Measurements from ENCODE around the gene PTGER4.
"Not testable (repeated sequence)": the region's sequence is repeated elsewhere in the genome, so short reads cannot be mapped to it uniquely, and the experiment has no call there.

The PTGER4 gene

DNA sequence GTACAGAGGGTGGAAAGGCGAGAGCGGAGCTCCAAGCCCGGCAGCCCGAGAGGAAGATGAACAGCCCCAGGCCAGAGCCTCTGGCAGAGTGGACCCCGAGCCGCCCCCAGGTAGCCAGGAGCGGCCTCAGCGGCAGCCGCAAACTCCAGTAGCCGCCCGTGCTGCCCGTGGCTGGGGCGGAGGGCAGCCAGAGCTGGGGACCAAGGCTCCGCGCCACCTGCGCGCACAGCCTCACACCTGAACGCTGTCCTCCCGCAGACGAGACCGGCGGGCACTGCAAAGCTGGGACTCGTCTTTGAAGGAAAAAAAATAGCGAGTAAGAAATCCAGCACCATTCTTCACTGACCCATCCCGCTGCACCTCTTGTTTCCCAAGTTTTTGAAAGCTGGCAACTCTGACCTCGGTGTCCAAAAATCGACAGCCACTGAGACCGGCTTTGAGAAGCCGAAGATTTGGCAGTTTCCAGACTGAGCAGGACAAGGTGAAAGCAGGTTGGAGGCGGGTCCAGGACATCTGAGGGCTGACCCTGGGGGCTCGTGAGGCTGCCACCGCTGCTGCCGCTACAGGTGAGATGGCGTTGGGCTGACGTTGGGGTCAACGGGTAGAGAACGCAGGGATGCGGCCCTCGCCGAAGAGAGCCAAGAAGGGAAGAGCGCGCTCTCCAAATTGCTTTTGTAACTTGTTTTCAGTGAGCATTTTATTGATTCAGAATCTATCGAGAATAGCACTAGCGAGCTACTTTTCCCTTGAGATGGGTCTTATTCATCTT is at the start of gene PTGER4:
TSS of gene PTGER4 (plus strand) at position 3 of the 769 bp plus-strand sequence. CDS start 1,079 bp downstream, outside the sequence.
- no peak for DNase-seq

DNA sequence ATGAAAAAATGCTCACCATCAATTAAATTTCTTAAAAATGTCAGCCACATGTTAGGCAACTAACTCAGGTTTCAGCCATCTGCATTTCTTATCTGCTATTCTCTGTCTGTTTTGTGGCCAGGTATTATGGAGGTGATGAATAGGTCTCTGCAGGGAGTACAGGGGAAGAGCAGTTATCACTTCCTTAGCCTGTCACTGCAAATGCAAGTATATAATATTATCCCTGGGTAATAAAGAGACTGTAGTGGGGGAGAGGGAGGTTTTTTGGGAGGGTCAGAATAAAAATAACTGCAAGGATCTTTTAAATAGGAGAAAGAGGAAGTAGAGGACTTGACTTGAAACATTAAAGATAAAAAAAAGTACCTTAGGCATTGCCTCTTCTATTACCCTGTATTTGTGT is 49.6 kb upstream of the PTGER4 start:
- intact Hi-C loops (cut with DNase I): no loop called here
- DNase-seq: no peak

More for the DNA sequence above, at the start of gene PTGER4:
- intact Hi-C loops (cut with DNase I): loop anchor here (5.0 kb wide), 1 partner anchor 1093 kb away; no protein-coding TSS in a partner anchor

DNA sequence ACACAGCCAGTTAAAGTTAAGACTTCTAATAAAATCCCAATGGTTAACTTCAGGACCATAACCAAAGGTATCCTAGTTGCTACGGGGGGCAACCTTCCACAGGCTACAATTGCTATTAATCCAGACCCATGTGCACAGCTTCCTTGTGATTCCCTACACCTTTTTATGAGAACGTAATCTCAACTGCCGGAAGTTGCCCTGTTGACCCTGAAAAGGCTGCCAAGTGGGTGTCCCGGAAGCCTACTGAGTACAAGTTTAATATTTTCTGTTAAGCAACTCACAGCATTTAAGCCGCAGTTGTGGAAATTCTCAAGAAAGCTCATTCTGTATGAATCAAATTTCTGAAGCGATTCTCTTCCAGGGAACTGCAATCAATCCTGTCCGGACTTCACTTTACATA is 48.5 kb upstream of the PTGER4 start:
- no peak for DNase-seq
- intact Hi-C loops (cut with DNase I): no loop called here

DNA sequence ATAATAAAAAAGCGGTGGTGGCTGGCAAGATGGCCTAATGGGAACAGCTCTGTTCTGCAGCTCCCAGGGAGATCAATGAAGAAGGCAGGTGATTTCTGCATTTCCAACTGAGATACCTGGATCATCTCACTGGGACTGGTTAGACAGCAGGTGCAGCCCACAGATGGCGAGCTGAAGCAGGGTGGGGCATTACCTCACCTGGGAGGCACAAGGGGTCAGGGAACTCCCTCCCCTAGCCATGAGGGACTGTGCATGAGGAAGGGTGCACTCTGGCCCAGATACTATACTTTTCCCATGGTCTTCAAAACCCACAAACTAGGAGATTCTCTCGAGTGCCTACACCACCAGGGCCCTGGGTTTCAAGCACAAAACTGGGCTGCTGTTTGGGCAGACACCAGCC is 45.6 kb upstream of the PTGER4 start:
- DNase-seq: no peak
- intact Hi-C loops (cut with DNase I): no loop called here

DNA sequence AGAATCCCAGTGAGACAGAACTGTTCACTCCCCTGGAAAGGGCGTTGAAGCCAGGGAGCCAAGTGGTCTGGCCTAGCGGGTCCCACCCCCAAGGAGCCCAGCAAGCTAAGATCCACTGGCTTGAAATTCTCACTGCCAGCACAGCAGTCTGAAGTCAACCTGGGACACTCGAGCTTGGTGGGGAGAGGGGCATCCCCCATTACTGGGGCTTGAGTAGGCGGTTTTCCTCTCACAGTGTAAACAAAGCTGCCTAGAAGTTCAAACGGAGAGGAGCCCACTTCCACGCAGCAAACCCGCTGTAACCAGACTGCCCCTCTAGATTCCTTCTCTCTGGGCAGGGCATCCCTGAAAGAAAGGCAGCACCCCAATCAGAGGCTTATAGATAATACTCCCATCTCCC is 45.1 kb upstream of the PTGER4 start:
- DNase-seq: no peak
- intact Hi-C loops (cut with DNase I): no loop called here

DNA sequence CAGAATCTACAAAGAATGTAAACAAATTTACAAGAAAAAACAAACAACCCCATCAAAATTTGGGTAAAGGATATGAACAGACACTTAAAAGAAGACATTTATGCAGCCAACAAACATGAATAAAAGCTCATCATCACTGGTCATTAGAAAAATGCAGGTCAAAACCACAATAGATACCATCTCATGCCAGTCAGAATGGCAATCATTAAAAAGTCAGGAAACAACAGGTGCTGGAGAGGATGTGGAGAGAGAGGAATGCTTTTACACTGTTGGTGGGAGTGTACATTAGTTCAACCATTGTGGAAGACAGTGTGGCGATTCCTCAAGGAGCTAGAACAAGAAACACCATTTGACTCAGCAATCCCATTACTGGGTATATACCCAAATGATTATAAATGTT is 40.2 kb upstream of the PTGER4 start:
- intact Hi-C loops (cut with DNase I); DNase-seq: not testable (repeated sequence)

DNA sequence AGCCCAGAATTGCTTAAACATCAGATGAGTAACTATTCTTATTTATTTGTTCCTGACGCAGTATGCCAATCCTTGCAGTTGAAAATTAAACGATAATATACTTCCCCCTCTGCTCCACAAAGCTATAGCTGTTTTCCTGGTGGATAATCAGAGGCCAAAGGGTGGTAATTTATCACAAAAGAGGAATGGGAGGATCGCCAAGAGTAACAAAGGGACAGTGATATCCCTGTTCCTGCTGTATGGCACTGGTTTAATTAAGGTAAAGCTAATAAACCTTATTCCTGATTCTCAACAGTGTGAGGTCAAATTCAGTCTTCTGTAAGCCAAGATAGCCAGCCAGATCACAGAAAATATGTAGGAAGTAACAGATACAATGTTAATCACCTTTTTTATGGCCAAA is 33.4 kb upstream of the PTGER4 start:
- DNase-seq: no peak
- intact Hi-C loops (cut with DNase I): no loop called here

DNA sequence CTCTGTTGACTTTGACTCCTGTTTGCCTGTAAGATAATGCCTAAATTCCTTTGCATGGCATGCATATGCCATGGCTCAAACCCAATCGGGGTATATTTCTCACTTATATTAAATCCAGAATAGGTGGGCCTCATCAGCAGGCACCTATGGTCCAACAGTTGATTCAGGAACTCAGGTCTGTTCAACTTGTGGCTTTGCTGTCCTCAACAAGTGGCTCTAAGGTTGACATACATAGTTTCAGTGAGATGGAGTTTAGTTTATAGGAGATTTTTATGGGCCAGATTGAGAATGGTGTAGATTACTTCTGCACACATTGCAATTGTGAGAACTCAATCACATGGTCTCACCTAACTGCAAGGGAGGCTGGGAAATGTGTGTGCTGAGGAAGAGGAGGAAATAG is 31.6 kb upstream of the PTGER4 start:
- DNase-seq: no peak
- intact Hi-C loops (cut with DNase I): no loop called here

DNA sequence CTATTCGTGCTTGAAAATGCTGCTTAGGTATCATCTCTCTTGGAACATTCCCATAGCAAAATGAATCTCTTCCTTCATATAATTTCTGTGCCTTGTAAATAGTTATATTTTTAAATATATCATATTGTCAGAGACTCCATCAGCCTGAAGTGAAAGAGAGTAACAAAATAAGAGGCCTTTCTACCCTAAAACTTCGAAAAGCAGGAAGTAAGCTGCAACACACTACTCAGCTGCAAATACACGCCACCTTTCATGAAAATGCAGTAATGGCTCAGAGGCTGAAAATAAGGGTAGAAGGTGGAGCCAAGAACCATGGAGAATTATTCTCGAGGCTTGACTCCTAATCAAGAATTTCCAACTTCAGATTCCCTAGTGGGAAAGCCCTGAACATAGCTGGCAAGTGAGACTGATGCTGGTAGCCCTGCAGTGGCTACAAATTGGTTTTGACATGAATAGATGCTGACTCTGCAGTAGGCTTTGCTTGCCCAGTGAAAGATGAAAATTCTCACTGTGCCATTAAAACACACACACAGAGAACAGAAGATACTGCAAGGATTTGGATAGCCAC is 30.2 kb upstream of the PTGER4 start:
- no peak for DNase-seq

DNA sequence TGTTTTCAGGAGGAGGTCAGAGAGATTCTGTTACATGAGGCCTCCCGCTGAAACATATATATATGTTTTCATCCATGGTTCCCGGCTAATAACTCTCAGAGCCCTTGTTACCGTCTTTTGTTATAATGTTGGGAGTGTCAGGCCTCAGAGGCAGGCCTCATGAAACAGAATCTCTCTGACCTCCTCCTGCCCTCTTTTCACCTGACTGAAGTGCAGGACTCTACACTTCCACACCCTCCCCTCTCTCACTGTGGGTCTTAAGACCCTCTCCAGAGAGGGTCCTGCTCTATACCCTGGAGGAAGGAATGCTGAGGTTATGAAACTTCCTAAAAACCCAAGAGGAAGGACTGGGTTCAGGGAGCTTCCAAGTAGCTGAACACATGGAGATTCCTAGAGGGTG is 28.5 kb upstream of the PTGER4 start:
- intact Hi-C loops (cut with DNase I): no loop called here
- DNase-seq: no peak

More for the DNA sequence above, 30.2 kb upstream of the PTGER4 start:
- intact Hi-C loops (cut with DNase I): no loop called here

DNA sequence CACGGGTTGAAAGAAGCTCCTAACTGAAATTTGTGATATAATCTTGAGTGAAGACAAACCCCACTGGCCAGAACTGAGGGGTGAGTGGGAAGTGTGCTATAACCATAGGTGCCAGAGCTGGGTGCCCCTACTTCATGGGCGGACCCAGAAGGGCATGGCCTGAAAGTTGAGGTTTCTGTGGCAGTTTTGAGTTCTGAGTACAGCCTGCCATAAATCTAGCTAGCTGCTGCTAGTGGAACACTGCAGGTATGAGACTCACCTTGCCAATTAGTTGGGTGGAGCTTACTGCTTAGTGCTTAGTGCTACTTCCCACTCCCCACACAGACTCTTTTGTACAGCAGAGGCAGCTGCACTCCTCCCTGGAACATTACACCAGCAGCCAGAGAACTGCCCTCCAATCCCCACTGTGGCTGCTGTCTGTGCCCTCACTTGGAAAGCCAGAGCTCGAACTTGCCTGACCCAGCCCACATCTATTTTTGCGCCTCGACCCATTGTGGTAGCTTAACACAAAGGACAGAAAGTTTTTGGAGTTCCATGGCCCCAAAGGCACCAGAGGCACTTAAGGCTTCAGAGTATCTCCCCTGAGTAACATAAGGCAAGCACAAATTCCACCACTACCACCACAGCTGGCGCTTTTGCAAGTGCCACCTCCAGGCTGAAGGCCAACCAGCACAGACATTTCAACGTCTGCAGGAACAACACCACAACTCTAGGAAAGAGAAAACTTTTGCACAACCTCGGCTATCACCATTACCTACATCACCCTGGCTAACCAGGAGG is 27.1 kb upstream of the PTGER4 start:
- intact Hi-C loops (cut with DNase I): no loop called here
- no peak for DNase-seq

DNA sequence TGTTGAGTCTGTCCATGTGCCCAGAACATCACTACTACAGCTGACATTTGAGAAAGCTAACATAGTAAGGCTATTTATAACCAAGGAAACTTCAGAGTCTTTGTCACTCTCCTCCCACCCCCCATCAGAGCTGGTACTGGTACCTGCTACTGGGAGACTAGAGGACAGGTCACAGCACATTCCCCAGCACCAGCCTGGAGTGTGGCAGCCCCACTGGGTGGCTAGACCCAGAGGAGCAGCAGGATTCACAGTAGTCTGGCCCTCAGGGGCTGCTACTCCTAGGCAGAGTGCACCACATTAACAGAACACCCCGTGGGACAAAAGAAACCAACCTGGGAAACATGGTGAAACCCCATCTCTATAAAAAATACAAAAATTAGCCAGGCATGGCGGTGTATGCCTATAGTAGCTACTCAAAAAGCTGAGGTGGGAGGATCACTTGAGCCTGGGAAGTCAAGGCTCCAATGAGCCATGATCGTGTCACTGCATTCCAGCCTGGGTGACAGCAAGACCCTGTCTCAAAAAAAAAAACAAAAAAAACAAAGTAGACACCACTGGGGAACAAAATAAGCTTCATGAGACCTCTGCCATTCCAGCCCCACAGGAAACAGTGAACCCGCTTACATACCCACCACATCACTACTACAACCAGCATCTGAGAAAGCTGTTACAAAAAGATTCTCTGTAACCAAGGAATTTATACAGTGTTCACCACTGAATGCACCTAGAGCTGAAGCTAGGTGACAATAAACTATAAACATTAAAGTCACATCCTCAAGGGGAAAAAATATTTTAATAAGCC is 26.3 kb upstream of the PTGER4 start:
- intact Hi-C loops (cut with DNase I): no loop called here
- DNase-seq: peak in 1 of 10 donors; percentile 58

DNA sequence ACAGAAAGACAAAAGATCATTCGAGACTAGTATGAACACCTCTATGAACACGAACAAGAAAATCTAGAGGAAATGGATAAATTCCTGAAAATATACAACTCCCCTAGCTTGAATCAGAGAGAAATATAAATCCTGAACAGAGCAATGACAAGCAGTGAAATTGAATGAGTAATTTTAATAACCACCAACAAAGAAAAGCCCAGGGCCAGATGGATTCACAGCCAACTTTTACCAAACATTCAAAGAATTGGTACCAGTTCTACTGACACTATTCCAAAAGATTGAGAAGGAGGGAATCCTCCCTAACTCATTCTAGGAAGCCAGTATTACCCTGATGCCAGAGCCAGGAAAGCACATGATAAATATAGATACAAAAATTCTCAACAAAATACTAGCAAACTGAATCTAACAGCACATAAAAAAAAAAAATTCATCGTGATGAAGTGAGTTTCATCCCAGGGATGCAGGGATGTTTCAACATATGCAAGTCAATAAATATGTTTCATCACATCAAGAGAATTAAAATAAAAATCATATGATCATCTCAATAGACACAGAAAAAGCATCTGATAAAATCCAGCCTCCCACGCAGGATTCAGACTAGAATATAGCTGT is 25.2 kb upstream of the PTGER4 start:
- no peak for DNase-seq
- intact Hi-C loops (cut with DNase I): no loop called here

DNA sequence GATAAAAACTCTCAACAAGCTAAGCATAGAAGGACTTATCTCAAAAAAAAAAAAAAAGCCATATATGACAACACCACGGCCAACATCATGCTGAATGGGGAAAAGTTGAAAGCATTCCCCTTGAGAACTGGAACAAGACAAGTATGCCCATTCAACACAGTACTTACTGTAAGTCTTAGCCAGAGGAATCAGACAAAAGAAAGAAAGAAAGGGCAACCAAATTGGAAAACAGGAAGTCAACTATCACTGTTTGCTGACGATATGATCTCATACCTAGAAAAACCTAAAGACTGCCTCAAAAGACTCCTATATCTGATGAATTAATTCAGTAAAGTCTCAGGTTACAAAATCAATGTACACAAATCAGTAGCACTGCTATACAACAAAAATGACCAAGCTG is 24.6 kb upstream of the PTGER4 start:
- intact Hi-C loops (cut with DNase I): no loop called here
- DNase-seq: no peak

DNA sequence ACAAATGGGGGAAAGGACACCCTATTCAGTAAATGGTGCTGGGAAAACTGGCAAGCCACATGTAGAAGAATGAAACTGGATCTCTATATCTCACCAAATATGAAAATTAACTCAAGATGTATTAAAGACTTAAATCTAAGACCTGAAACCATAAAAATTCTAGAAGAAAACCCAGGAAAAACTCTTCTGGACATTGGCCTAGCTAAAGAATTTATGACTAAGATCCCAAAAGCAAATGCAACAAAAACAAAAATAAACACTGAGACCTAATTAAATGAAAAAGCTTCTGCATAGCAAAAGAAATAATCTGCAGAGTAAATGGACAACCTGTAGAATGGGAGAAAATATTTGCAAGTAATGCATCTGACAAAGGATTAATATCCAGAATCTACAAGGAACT is 23.6 kb upstream of the PTGER4 start:
- intact Hi-C loops (cut with DNase I); DNase-seq: not testable (repeated sequence)

DNA sequence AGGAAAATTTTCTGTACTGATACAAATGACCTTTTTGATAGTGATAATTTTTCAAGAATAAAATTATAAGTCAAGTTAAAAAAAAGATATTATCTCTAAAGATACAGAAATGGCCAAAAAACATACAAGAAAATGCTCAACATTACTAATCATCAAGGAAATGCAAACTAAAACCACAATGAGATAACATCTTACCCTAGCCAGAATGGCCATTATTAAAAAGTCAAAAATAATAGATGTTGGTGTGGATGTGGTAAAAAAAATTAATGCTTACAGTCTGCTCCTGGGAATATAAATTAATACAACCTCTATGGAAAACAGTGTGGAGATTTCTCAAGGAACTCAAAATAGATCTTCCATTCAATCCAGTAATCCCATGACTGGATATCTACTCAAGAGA is 22.9 kb upstream of the PTGER4 start:
- intact Hi-C loops (cut with DNase I): no loop called here

DNA sequence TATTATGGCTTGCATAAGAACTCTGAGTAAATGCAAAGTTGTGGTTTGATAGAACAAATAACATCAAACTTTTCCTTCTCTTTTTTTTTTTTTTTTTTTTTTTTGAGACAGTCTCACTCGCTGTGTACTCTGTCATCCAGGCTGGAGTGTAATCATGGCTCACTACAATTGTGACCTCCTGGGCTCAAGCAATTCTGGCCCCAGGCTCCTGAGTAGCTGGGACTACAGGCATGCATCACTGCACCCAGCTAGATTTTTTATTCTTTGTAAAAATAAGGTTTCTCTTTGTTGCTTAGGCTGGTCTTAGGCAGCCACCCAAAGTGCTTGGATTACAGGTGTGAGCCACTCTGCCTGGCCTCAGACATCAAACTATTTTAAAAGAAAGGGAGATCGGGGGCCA is 19.0 kb upstream of the PTGER4 start:
- no peak for DNase-seq
- intact Hi-C loops (cut with DNase I): no loop called here

More for the DNA sequence above, 22.9 kb upstream of the PTGER4 start:
- no peak for DNase-seq

DNA sequence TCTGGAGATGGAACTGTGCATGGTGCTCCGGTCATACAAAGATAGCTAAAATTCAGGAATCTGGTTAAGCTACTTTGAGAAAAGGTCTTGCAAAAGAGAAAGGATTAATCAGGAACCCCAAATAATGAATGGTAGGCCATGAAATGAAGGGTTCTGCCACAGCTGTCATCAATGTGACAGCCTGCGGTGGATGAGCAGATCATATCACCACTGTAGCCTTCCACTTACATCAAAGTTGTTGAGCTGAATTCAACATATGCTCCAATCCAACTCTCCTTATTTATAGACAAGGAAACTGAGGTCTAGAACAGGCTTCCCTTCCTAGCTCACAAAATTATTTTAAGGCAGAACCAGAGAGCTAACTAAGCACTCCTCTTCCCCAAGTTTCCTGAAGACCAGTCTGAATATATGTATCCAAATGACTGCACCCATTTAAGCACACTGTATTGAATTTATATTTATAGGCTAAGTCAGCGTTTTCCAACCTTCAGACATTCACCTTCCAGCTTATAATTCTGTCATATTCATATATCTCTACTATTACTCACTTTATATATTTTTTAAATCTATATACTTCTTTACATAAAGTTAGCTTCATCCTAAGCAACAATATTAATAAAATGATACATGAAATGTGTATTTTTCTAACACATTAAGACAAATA is 13.9 kb upstream of the PTGER4 start:
- intact Hi-C loops (cut with DNase I): no loop called here
- DNase-seq: no peak

DNA sequence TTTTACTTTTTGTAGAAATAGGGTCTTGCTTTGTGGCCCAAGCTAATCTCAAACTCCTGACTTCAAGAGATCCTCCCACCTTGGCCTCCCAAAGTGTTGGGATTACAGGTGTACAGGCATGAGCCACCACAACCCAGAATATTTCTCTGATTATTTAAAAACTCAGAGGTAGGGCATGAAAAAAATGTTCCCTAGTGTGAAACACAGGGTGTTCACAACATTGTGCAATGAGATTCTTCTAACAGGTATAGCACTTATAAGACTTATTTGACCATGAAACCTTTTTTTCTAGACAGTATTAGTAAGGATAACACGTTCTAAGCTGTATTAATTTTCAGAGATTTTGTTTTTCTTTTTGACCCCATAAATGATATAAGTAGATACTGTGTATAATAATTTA is 13.1 kb upstream of the PTGER4 start:
- intact Hi-C loops (cut with DNase I): no loop called here
- DNase-seq: no peak

DNA sequence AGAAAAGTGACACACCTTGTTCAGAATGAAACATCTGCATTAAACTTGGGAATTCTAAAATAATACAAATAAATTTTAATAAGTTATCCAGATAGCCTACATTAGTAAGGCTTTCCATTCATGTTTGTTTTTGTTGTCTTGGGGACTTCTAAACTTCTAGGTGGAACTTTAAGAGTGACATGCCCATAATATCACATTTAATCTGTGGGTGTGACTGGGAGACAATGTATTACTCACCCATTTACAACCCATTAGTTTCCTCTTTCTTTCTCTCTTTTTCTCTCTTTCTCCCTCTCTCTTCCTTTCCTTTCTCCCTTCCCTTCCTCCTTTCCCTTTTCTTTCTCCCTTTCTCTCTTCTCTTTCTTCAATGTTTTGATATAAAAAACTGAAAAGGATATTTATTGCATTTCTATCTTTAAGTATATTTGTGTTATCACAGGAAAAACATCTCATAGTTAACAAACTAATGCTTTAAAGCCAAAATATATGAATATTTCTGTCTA is 12.5 kb upstream of the PTGER4 start:
- intact Hi-C loops (cut with DNase I): no loop called here
- no peak for DNase-seq

All from posterior cingulate gyrus (tissue), 11 donors.